GM18519 (cell line): ENCODE measurements around the gene TAS1R1.

Experiments
- ATAC-seq: cut with Tn5 transposase; IDR thresholded peaks from one replicate; pipeline ENCODE4 v1.9.1; 2021; ENCODE audit warnings: mild to moderate bottlenecking, moderate library complexity; ENCODE audit not compliant: unreplicated experiment, low FRiP score

Gene TAS1R1

GRCh38 chr1:6554907-6555778 lies at the start of gene TAS1R1:
TAS1R1 (plus strand) TSS chr1:6555307; CDS start chr1:6555374, 67 bp downstream.
- no peak for ATAC-seq

- ATAC-seq: no peak
Measured at GRCh38 chr1:6505367-6506209, 49.5 kb upstream of the TAS1R1 start.

- no peak for ATAC-seq
Measured at GRCh38 chr1:6506210-6507036, 48.7 kb upstream of the TAS1R1 start.

GRCh38 chr1:6507037-6507428 lies 48.1 kb upstream of the TAS1R1 start:
- ATAC-seq: no peak

GRCh38 chr1:6507461-6507911 lies 47.6 kb upstream of the TAS1R1 start:
- no peak for ATAC-seq

GRCh38 chr1:6508154-6508815 lies 46.8 kb upstream of the TAS1R1 start:
- no peak for ATAC-seq

- no peak for ATAC-seq
Measured at GRCh38 chr1:6508816-6509189, 46.3 kb upstream of the TAS1R1 start.

GRCh38 chr1:6509220-6509918 lies 45.7 kb upstream of the TAS1R1 start:
- ATAC-seq: no peak

GRCh38 chr1:6509919-6510291 lies 45.2 kb upstream of the TAS1R1 start:
- ATAC-seq: no peak

- ATAC-seq: no peak
Measured at GRCh38 chr1:6510493-6510892, 44.6 kb upstream of the TAS1R1 start.

GRCh38 chr1:6511056-6511455 lies 44.1 kb upstream of the TAS1R1 start:
- ATAC-seq: no peak

GRCh38 chr1:6511561-6512244 lies 43.4 kb upstream of the TAS1R1 start:
- no peak for ATAC-seq

GRCh38 chr1:6512245-6512907 lies 42.7 kb upstream of the TAS1R1 start:
- ATAC-seq: no peak

GRCh38 chr1:6512908-6513280 lies 42.2 kb upstream of the TAS1R1 start:
- no peak for ATAC-seq

- no peak for ATAC-seq
Measured at GRCh38 chr1:6513320-6513801, 41.7 kb upstream of the TAS1R1 start.

GRCh38 chr1:6515771-6516170 lies 39.3 kb upstream of the TAS1R1 start:
- ATAC-seq: no peak

- ATAC-seq: no peak
Measured at GRCh38 chr1:6517435-6517851, 37.7 kb upstream of the TAS1R1 start.

- ATAC-seq: no peak
Measured at GRCh38 chr1:6519491-6519934, 35.6 kb upstream of the TAS1R1 start.
